Body of pancreas (tissue), 4 donors: ENCODE measurements around the gene TPCN2.
"Not testable (repeated sequence)": the region's sequence is repeated elsewhere in the genome, so short reads cannot be mapped to it uniquely, and the experiment has no call there.

Experiments
- CTCF ChIP-seq, 7 experiments: fragments of 450-650 bp in 4 of 7; fragments of 200-600 bp in 3 of 7; sonication (generic) in 3 of 7; IDR thresholded peaks; one replicate each; pipeline ENCODE4 v1.5.1; 2016 to 2019; ENCODE audit warnings: antibody characterized with exemption in 7 of 7
- POLR2A ChIP-seq, 3 donors: fragments of 450-650 bp; IDR thresholded peaks; one replicate each; pipeline ENCODE4 v1.6.1; 2016; ENCODE audit warnings: antibody characterized with exemption in 3 of 3, mild to moderate bottlenecking in 2 of 3

GRCh38 chr11:69076977-69077376 lies 28.2 kb downstream of the TPCN2 start:
- not testable (repeated sequence) for TF ChIP-seq CTCF, POLR2A (IDR thresholded peaks at IDR 0.05)
